Measurements from ENCODE around the gene S100A10. TPM values are rescaled to one million over a fixed set of nuclear protein-coding genes. Genes with fewer than 3 reads are reported as not detected.

S100A10 gene
- total and polyA plus RNA-seq, 2 of the 4 experiments (the other 2 are of a cell fraction): 86.0 to 277 TPM

DNA sequence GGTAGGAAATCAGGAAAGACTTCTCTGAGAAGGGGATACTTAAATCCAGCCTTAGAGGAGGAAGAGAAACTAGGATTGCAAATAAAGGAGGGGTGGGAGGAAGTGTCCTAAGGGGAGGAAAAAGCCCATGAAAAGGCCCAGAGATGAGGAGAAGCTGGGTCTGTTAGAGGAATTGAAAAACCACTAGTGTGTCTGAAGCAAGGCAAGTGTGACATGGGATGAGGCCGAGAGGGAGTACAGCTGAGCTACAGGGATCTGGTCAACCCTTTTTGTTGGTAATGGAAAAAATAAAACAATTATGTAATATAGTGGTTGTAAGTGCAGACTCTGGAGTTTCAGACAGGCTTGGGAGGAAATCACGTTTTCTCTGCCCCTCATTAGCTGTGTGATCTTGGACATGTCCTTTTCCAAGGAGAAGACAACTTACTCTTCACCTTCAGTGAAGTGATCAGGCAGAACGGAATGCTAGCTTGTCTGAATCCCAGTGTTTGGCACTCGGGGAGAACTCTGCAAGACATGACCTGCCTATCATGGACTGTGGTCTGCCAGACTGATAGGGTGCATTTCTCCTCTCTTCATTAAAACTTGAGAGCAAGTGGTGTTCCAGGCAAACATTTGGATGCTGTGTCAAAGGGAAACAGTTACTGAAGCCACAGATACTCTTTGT, 7.4 kb upstream of the S100A10 start (continued):
- TF ChIP-seq, protein P1, sequence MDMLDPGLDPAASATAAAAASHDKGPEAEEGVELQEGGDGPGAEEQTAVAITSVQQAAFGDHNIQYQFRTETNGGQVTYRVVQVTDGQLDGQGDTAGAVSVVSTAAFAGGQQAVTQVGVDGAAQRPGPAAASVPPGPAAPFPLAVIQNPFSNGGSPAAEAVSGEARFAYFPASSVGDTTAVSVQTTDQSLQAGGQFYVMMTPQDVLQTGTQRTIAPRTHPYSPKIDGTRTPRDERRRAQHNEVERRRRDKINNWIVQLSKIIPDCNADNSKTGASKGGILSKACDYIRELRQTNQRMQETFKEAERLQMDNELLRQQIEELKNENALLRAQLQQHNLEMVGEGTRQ (IDR thresholded peaks at IDR 0.05; ENCODE audit: low read depth, low read length): no peak
- no peak for TF ChIP-seq CHD1 (IDR thresholded peaks at IDR 0.05; ENCODE audit: low read depth, low read length)

DNA sequence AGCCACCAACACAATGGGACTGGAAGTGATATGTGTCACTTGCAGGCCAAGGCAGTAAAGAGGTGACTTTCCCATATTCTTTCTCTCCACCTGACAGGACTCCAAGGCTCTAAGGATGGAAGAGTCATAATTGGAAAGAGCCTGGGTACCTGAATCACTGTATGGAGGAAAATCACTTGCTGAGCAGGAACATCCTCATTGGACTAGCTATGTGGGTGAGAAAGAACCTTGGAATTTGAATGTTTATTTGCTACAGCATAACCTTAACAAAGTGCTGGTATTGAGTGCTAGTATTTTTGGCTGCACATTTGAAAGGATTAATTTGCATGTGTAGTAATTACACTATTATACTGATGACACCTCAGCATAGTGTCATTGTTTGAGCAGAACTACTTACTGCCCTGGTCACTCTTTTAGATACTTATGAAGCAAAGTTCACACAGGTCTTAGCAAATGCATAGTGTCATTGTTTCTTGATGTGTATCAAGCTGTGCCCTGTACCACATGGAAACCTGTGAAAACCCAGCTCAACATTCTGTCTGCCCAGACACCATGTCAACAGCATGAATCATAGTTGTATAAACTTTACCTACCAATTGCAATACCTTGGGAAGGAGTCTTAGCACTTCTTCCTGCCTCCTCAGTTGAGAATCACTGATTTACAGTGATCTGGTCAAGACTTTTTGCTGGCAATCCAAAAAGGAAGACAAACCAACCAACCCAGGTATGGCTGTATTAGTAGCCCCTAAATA, 5.1 kb upstream of the S100A10 start:
- H3K27ac ChIP-seq (ENCODE audit: insufficient read depth, low read length): no peak overlapping the region
- H2BK20ac ChIP-seq (ENCODE audit: low read depth, low read length): no peak overlapping the region
- intact Hi-C loops (cut with micrococcal nuclease) (no loop called here), dilution Hi-C loops (cut with HindIII; ENCODE audit: low sequenced_read_pairs, unreplicated experiment) (no loop called here), in situ Hi-C loops (cut with MboI; ENCODE audit: low sequenced_read_pairs) (loop anchor here (5.0 to 25.0 kb wide), 3 partner anchors 66 to 686 kb away; partner anchors contain the start of gene TUFT1)
- no peak overlapping the region for H2AK9ac ChIP-seq (replicated peaks; ENCODE audit: low read depth, low read length, poor library complexity)
- H3K23ac ChIP-seq (ENCODE audit: low read depth, low read length): no peak overlapping the region
- peaks cover 2% of the 10 kb centered on the region; the same call in 1 of the 2 replicates for H3K9me1 ChIP-seq (ENCODE audit: insufficient read depth, low read length)
- no peak overlapping the region for H2BK15ac ChIP-seq (ENCODE audit: low read depth, low read length)
- no peak overlapping the region for H3K9ac ChIP-seq (ENCODE audit: low read depth, low read length)
- CTCF ChIA-PET: interaction anchor here (0.6 to 5.8 kb wide), 3 partner anchors 30 to 64 kb away, joined by 3 to 67 read pairs (median 3); no protein-coding TSS in a partner anchor
- H3K36me3 ChIP-seq (ENCODE audit: control insufficient read depth, insufficient read depth, low read length): no peaks in the 10 kb centered on the region
- H4K5ac ChIP-seq (ENCODE audit: low read depth, low read length): no peak overlapping the region
- H2AFZ ChIP-seq (replicated peaks; ENCODE audit: low read length, poor library complexity): no peak overlapping the region
- H3K4me1 ChIP-seq (ENCODE audit: control insufficient read depth, insufficient read depth, low read length): peaks cover 9% of the 10 kb centered on the region
- H3K18ac ChIP-seq (ENCODE audit: low read depth, low read length): no peak overlapping the region
- no peak overlapping the region for H3K14ac ChIP-seq (replicated peaks; ENCODE audit: low read depth, low read length)
- no peak overlapping the region for H3K4me2 ChIP-seq (ENCODE audit: low read depth, low read length)
- peaks cover 4% of the 10 kb centered on the region; the same call in 1 of the 2 replicates for H3K27me3 ChIP-seq (ENCODE audit: control insufficient read depth, insufficient read depth, low read length)
- 0 out of 4 replicates have a peak, but pooled peaks cover 0 to 4% of the 10 kb centered on the region in 2 experiments for H3K79me1 ChIP-seq (ENCODE audit: low read depth in 1 of 2, low read length in 2 of 2)
- DNase-seq (peak; percentile 44), ATAC-seq (ENCODE audit: low read depth) (no peak)
- H3K56ac ChIP-seq (ENCODE audit: extremely low read depth, insufficient read depth, low read length): no peak overlapping the region
- peaks cover 5% of the 10 kb centered on the region; the same call in 1 of the 2 replicates for H4K20me1 ChIP-seq (ENCODE audit: insufficient read depth, low read length)
- 0 out of 2 replicates have a peak, but pooled peaks cover 3% of the 10 kb centered on the region for H3K9me3 ChIP-seq (ENCODE audit: control insufficient read depth, insufficient read depth, low read length)
- H2BK5ac ChIP-seq (ENCODE audit: low read depth, low read length, poor library complexity, severe bottlenecking): no peak overlapping the region
- no peak overlapping the region for H4K91ac ChIP-seq (ENCODE audit: insufficient read depth, low read depth, low read length)
- BruUV-seq (replicated peaks): no TSS peak
- no peak overlapping the region for H3K4ac ChIP-seq (ENCODE audit: low read depth, low read length)
- H2AK5ac ChIP-seq (ENCODE audit: low read depth, low read length): no peak overlapping the region
- no peak overlapping the region for H2BK120ac ChIP-seq (ENCODE audit: low read depth, low read length)
- POLR2A ChIA-PET (ENCODE audit: unreplicated experiment): no interaction called here
- H4K8ac ChIP-seq (ENCODE audit: low read depth in 2 of 2, low read length in 2 of 2): no peak overlapping the region
- H3K4me3 ChIP-seq (ENCODE audit: insufficient read depth, low read depth, low read length): no peak overlapping the region
- TF ChIP-seq RCOR1 (IDR thresholded peaks at IDR 0.05; ENCODE audit: insufficient replicate concordance, low read length): no peak
- TF ChIP-seq, protein P1 (IDR thresholded peaks at IDR 0.05; ENCODE audit: low read depth, low read length): no peak
- TF ChIP-seq NFE2L2 (IDR thresholded peaks at IDR 0.05; ENCODE audit: low read depth, low read length): no peak
- TF ChIP-seq RFX5 (IDR thresholded peaks at IDR 0.05; ENCODE audit: low read depth, low read length): no peak
- TF ChIP-seq, protein P2, sequence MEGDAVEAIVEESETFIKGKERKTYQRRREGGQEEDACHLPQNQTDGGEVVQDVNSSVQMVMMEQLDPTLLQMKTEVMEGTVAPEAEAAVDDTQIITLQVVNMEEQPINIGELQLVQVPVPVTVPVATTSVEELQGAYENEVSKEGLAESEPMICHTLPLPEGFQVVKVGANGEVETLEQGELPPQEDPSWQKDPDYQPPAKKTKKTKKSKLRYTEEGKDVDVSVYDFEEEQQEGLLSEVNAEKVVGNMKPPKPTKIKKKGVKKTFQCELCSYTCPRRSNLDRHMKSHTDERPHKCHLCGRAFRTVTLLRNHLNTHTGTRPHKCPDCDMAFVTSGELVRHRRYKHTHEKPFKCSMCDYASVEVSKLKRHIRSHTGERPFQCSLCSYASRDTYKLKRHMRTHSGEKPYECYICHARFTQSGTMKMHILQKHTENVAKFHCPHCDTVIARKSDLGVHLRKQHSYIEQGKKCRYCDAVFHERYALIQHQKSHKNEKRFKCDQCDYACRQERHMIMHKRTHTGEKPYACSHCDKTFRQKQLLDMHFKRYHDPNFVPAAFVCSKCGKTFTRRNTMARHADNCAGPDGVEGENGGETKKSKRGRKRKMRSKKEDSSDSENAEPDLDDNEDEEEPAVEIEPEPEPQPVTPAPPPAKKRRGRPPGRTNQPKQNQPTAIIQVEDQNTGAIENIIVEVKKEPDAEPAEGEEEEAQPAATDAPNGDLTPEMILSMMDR (conservative IDR thresholded peaks at IDR 0.05; ENCODE audit: low read depth, low read length): no peak
- no peak for TF ChIP-seq SMC3 (IDR thresholded peaks at IDR 0.05; ENCODE audit: low read depth, low read length)
- TF ChIP-seq MXI1 (IDR thresholded peaks at IDR 0.05; ENCODE audit: borderline replicate concordance, low read depth, low read length): no peak

Measured in IMR-90 (cell line).